ENCODE measurements around the gene FGD3.

The FGD3 gene

DNA sequence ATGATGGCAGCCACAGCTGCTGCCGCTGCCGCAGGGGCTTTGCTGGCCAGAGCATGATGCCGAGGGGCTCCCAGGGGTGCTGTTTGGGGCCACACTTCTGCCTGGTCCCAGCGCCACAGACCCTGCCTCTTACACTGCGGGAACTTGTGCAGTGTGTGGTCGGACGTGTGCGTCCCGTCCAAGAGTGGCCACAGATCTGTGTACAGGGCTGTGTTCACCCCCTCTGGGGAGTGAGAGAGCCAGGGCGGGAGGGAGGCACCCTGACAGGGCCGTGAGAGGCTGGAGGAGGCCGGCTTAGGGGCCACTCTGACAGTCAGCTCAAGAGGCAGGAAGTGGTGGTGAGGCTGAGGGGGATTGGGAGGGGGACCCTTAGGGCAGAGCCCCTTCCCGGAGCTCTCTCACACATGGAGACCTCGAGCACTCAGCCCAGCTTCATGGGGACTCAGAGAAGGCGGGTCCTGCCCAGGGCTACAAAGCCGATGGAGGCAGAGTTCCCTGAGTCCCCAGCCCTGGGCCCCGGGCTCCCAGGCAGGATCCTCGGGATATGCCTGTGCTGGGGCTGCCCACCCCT lies 135.6 kb downstream of the FGD3 start:
- DNase-seq = no peak

- DNase-seq = no peak
These were observed 136.5 kb downstream of the FGD3 start for GRCh38 chr9:93083592-93084470.

GRCh38 chr9:93084471-93084881 lies 137.2 kb downstream of the FGD3 start:
- no peak for DNase-seq

DNA sequence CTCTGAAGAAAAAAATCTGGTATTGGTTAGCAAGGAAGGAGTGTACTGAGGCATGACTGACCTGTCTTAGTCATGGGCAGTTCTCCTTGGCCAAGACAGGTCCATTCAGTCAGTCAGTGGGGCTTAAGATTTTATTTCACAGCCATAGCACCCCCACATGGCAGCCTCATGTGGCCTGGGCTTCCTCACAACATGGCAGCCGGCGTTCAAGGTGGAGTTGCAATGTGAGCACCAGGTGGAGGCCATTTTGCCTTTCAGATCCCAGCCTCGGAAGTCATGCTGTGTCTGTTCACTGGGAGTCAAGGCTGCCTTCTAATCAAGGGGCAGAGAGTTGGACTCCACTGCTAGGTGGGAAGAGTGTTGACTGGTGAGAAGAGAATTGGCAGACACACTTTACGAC lies 138.4 kb downstream of the FGD3 start:
- no peak for DNase-seq
